Activated T-cell treated with anti-CD3 and anti-CD28 coated beads, Interleukin-2, amount 50 U/mL, for 4 hours (primary cell): ENCODE data around the gene ACVR2B. TPM values are rescaled to one million over a fixed set of nuclear protein-coding genes. Genes with fewer than 3 reads are reported as not detected.

Experiments
- ATAC-seq, 2 donors: fragments of 200-7000 bp; cut with Tn5 transposase; one replicate each; pipeline ENCODE4 v1.10.0; 2021
- DNase-seq: peaks from one replicate; pipeline ENCODE4 v3.0.0-alpha.2; 2020
- H3K27me3 Mint-ChIP-seq: one replicate; pipeline ENCODE4 v1.8.0; 2021; ENCODE audit warnings: low read depth, mixed read lengths
- H3K36me3 Mint-ChIP-seq: one replicate; pipeline ENCODE4 v1.8.0; 2022; ENCODE audit warnings: mixed read lengths; ENCODE audit not compliant: insufficient read depth
- H3K4me1 Mint-ChIP-seq: one replicate; pipeline ENCODE4 v1.8.0; 2021; ENCODE audit warnings: low read depth, mixed read lengths
- H3K4me3 Mint-ChIP-seq: one replicate; pipeline ENCODE4 v1.8.0; 2021; ENCODE audit warnings: mild to moderate bottlenecking, moderate library complexity, mixed read lengths
- H3K9me3 Mint-ChIP-seq: one replicate; pipeline ENCODE4 v1.8.0; 2021; ENCODE audit warnings: mixed read lengths
- total RNA-seq, 3 donors: library from RNA; stranded (reverse); gene quantifications; one replicate each; pipeline ENCODE4 v1.2.1, GENCODE V29; 2021

The ACVR2B gene
- total RNA-seq, 3 donors from 2014 or later, result 4.5 to 5.5 (median 4.5) TPM

DNA sequence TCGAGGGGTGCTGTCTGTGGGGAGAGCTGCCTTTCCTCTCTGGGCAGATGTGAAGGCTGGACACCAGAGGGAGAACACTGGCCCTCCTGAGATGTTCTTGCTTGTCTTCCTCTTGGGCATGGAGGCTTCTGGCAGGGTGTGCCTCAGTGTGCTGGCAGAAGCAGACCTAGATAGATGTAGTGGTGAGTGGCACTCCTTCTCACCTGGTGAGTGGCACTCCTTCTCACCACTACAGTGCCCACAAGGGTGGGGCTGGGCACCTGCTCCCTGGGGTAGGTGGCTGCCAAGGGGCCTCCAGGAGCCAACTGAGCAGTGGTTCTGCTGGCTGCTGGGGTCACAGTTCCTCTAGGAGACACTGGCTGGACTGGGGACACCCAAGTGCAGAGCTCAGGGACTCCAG is 18.7 kb downstream of the ACVR2B start:
- ATAC-seq (no peak), DNase-seq (no peak)
- Mint-ChIP-seq H3K9me3 (peaks cover 24% of the 10 kb centered on the region), H3K4me1 (peaks cover 19% of the 10 kb centered on the region), H3K27me3 (no peaks in the 10 kb centered on the region), H3K4me3 (no peak overlapping the region), H3K36me3 (peaks cover 6% of the 10 kb centered on the region)

DNA sequence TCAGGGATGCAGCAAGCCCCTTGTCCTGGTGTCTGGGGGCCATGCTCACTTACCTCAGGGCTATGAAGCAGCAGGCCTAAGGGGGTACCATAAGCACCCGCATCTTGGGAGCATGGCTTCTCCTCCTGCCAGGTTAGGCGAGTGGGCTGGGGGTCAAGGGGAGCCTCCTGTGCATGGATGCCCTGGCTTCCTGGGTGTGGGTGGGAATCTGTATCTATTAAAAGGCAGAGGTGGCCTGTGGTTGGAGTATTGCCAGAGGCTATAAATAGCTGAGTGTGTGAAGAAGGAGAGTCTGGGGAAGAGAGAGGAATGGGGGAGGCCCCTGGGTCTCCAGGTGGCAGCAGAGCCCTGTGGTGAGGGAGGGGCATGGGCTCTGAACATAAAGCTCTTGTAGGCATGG is 19.5 kb downstream of the ACVR2B start:
- no peak for DNase-seq
- no peak overlapping the region for H3K4me3 Mint-ChIP-seq
- peaks cover 24% of the 10 kb centered on the region for H3K9me3 Mint-ChIP-seq
- peaks cover 6% of the 10 kb centered on the region for H3K36me3 Mint-ChIP-seq
- H3K27me3 Mint-ChIP-seq, result no peaks in the 10 kb centered on the region
- peaks cover 19% of the 10 kb centered on the region for H3K4me1 Mint-ChIP-seq
- no peak for ATAC-seq

DNA sequence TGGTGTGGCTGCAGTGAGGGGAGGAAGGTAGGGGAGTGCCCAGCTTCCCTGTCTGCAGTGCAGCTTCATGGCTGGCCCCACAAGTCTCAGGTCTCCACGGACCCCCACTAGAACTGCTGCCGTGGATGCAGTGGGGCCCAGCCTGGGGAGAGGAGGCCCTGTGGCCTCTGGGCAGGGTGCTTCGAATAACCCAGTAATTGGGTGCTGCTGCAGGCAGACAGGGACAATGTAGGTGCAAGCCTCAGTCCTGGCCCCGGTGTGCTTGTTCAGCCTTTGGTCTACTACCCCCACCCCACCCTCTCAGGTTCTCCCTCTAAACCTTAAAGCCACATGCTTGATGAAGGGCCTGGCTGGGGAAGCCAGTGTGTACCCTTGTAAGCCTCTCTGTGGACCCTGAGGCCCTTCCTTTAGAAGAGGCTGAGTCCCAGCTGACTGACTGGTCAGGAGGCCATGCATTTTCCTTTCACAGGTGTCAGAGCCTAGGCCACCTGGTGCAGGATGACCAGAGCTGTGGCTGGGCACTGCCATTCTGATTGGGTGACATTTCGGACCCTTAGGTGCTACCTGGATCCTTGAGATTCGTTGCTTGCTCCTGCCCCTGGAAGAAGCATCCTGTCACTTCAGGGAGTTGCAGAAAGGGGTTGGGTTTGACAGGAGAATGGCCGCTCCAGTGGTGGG is 21.4 kb downstream of the ACVR2B start:
- peaks cover 8% of the 10 kb centered on the region for H3K9me3 Mint-ChIP-seq
- no peaks in the 10 kb centered on the region for H3K27me3 Mint-ChIP-seq
- H3K4me1 Mint-ChIP-seq, result peaks cover 19% of the 10 kb centered on the region
- no peak overlapping the region for H3K4me3 Mint-ChIP-seq
- ATAC-seq (no peak), DNase-seq (no peak)
- H3K36me3 Mint-ChIP-seq, result peaks cover 3% of the 10 kb centered on the region

DNA sequence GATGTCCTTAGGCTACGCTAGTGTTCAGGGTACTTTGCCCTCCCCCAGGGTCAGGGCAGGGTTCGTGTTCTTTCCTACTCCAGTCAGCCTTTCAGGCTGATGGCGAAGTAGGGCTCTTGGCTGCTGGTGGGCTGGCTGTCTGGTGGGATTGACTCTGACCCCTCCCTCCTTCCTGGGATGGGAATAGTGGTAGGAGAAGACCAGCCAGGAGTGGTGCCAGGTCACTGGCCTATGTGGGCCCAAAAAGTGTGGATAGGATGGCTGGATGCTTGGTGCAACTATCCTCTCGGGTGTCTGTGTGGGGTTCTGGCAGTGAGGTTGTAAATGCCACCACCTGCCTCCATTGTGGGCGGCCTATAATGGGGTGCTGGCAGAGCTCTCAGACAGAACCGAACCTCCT is 22.0 kb downstream of the ACVR2B start:
- Mint-ChIP-seq H3K36me3 (peaks cover 3% of the 10 kb centered on the region), H3K27me3 (no peaks in the 10 kb centered on the region), H3K4me1 (peaks cover 19% of the 10 kb centered on the region), H3K4me3 (no peak overlapping the region), H3K9me3 (peaks cover 1% of the 10 kb centered on the region)
- DNase-seq (no peak), ATAC-seq (no peak)

DNA sequence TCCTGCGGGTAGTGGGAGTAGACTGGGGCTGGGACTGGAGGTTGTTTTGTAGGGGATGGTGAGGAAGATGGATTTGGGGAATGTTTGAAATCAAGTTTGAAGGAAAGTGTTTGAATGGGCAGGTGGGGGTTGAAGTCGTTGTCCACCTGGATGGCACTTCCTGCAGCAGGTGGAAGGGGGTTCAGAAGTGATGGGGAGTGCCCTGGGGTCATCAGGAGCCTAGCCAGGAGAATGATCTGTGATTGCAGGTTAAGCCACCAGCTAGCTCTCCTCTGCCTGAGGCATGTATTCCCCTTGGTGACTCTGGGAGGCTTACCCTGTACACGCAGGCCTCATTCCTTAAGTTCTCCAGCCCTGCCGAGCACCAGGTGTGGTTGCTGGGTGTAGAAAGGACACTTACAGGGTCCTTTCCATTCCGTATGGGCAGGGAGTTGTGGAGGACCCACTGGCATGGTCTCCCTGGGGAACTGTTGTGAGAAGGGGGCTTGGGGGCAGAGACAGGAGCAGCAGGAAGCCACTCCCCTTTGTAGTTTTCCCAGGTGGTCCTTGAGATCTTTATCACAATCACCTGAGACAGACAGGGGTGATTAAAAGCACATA is 22.6 kb downstream of the ACVR2B start:
- peaks cover 18% of the 10 kb centered on the region for H3K4me1 Mint-ChIP-seq
- H3K27me3 Mint-ChIP-seq, result no peaks in the 10 kb centered on the region
- peaks cover 5% of the 10 kb centered on the region for H3K36me3 Mint-ChIP-seq

DNA sequence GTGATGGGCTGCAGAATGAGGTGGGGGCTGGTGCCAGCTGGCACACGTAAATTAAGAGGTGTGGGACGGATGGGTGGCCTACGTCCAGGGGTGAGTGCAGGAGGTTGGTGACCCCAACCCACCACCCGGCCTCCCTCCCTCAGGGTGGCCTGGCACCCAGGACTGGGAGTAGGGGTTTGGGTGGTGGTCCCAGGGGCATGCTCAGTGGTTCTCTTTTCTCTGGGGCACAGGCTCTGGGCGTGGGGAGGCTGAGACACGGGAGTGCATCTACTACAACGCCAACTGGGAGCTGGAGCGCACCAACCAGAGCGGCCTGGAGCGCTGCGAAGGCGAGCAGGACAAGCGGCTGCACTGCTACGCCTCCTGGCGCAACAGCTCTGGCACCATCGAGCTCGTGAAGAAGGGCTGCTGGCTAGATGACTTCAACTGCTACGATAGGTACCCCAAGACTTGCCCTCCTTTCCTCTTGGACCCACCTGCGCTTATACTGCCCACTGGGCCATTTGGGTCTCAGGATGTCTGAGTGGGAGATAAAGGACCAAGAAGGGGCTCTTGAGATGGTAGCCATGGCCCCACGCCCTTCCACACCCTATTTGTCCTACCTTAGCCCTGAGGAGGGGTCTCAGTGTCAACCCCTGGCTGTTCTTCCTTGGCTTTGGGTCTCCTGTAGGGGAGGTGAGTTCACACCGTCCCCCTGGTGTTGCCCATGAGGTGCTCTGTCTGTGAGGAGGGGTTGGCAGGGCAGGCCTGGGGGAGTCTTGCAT is 23.5 kb downstream of the ACVR2B start:
- ATAC-seq, result no peak
- Mint-ChIP-seq H3K36me3 (peaks cover 9% of the 10 kb centered on the region), H3K4me1 (peaks cover 14% of the 10 kb centered on the region), H3K27me3 (no peaks in the 10 kb centered on the region), H3K4me3 (no peak overlapping the region), H3K9me3 (no peaks in the 10 kb centered on the region)
- no peak for DNase-seq

More for the DNA sequence above, 22.6 kb downstream of the ACVR2B start:
- Mint-ChIP-seq H3K4me3 (no peak overlapping the region), H3K9me3 (no peaks in the 10 kb centered on the region)
- DNase-seq (no peak), ATAC-seq (no peak)

DNA sequence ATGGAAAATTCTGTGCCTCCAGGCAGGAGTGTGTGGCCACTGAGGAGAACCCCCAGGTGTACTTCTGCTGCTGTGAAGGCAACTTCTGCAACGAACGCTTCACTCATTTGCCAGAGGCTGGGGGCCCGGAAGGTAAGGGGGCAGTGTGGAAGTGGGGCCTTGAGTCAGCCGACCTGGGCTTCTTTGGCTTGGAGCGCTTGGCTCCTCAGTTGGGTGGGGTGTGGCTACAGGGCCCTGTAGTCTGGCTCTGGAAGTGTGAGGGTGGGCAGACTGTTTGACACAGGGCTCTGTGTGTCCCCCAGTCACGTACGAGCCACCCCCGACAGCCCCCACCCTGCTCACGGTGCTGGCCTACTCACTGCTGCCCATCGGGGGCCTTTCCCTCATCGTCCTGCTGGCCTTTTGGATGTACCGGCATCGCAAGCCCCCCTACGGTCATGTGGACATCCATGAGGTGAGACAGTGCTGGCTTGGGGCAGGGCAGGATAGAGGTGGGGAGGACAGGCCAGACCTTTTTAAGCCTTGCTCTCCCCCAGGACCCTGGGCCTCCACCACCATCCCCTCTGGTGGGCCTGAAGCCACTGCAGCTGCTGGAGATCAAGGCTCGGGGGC is 24.3 kb downstream of the ACVR2B start:
- Mint-ChIP-seq H3K4me3 (no peak overlapping the region), H3K9me3 (no peaks in the 10 kb centered on the region), H3K36me3 (peaks cover 12% of the 10 kb centered on the region), H3K4me1 (peaks cover 11% of the 10 kb centered on the region), H3K27me3 (no peaks in the 10 kb centered on the region)
- ATAC-seq, result no peak
- DNase-seq, result no peak

DNA sequence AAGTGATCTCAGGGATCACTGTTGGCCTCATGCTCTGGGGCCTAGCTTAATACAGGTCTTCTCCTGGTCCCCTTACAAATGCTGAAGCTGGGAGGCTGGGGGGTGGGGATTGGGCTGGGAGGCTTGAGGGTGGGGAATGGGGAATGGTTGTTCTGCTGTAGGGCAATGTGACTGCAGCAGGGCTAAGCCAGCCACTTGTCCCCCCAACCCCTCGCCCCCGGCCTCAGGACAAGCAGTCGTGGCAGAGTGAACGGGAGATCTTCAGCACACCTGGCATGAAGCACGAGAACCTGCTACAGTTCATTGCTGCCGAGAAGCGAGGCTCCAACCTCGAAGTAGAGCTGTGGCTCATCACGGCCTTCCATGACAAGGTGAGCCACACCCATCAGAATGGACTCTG is 25.2 kb downstream of the ACVR2B start:
- no peaks in the 10 kb centered on the region for H3K9me3 Mint-ChIP-seq
- H3K4me3 Mint-ChIP-seq, result no peak overlapping the region
- peaks cover 19% of the 10 kb centered on the region for H3K36me3 Mint-ChIP-seq
- DNase-seq (no peak), ATAC-seq (no peak)
- no peaks in the 10 kb centered on the region for H3K27me3 Mint-ChIP-seq
- peaks cover 7% of the 10 kb centered on the region for H3K4me1 Mint-ChIP-seq

DNA sequence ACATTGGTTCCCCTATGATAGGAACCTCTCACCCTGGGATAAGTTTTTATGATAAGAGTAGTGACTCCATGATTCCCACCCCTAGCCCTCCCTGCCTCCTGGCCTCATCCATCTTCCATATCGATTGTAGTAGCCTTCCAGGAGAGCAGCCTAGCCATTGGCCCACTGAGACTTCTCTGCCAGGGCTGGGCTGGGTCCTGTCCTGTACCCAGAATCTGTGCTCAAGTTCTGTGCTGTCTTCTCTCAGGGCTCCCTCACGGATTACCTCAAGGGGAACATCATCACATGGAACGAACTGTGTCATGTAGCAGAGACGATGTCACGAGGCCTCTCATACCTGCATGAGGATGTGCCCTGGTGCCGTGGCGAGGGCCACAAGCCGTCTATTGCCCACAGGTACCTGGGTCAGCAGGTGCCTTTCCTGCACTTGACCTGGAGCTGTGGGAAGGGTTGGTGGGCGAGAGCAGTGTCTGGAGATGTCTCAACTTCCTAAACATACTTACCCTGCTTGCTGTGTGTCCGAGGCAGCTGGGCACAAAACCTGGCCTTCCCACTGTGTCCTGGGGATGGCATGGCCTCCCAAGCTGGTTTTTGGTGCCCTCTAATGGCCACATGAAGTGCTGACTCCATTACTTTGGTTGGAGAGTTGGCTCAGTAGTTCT is 25.9 kb downstream of the ACVR2B start:
- no peaks in the 10 kb centered on the region for H3K27me3 Mint-ChIP-seq
- H3K9me3 Mint-ChIP-seq, result no peaks in the 10 kb centered on the region
- peaks cover 4% of the 10 kb centered on the region for H3K4me1 Mint-ChIP-seq
- ATAC-seq (peak; percentile 64 to 71), DNase-seq (peak; percentile 23)
- no peak overlapping the region for H3K4me3 Mint-ChIP-seq
- peaks cover 20% of the 10 kb centered on the region for H3K36me3 Mint-ChIP-seq

DNA sequence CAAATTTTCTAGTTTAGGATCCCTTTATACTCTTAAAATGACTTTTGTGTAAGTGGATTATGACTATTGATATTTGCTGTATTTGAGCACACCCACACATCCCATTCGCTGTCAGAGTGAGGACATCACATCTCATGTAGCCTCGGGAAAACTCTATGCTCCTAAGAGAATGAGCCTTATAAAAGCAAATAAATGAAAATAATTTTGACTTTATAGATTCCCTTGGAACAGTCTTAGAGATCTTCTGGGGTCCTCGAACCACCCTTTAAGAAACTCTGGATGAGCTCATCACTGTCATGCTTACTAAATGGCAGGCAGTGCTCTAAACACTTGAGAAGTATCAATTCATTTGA is 26.4 kb downstream of the ACVR2B start:
- peaks cover 2% of the 10 kb centered on the region for H3K4me1 Mint-ChIP-seq
- DNase-seq (no peak), ATAC-seq (no peak)
- peaks cover 20% of the 10 kb centered on the region for H3K36me3 Mint-ChIP-seq
- no peaks in the 10 kb centered on the region for H3K9me3 Mint-ChIP-seq
- H3K27me3 Mint-ChIP-seq, result no peaks in the 10 kb centered on the region
- H3K4me3 Mint-ChIP-seq, result no peak overlapping the region

DNA sequence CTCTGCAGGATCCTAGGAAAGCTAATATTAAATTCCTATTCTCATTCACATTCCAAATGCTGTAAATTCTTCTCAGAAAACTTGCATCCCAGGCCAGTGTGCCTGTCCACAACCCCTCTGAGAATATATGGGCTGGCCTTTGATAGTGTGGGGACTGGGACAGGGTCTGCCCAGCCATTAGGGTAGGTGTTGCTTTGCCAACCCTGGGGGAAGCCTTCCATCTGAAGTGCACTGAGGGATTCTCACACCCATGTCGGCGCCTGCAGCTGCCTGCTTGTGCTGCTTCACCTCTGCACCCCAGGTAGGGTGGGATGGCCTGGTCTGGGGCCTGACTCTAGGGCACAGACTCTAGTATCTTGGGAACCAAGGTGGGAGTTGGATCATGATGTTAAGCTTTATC is 27.2 kb downstream of the ACVR2B start:
- no peaks in the 10 kb centered on the region for H3K27me3 Mint-ChIP-seq
- H3K9me3 Mint-ChIP-seq, result no peaks in the 10 kb centered on the region
- peaks cover 2% of the 10 kb centered on the region for H3K4me1 Mint-ChIP-seq
- DNase-seq, result no peak
- H3K4me3 Mint-ChIP-seq, result no peak overlapping the region
- no peak for ATAC-seq
- H3K36me3 Mint-ChIP-seq, result peaks cover 20% of the 10 kb centered on the region

DNA sequence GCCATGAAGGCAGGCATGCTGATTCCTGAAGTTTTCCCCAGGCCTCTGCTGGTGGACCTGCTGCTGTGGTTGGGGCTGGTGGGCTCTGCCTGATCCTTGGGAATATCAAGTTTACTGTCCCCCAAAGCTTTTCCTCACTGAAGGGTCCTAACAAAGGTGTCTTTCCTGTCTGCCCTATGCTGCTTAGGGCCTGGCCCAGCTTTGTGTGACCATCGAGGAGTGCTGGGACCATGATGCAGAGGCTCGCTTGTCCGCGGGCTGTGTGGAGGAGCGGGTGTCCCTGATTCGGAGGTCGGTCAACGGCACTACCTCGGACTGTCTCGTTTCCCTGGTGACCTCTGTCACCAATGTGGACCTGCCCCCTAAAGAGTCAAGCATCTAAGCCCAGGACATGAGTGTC is 29.3 kb downstream of the ACVR2B start:
- no peak for DNase-seq

DNA sequence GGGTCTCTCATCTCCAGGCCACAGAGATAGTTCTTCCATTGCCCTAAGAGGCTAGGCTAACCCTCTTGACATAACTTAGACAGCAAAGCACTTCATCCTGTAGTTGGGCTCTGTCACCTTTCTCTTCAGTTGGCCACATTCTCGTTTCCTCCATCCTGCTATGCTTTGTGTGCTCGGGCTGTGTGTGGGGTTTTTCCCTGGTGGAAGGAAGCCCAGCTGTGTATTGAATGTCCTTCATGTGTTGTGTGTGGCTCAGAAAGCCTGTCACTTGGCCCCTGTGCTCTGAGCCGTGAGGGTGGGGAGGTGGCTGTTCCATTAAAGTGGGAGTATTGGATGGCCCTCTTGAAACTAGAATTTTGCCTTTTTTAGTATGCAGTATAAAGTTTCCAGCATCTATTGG is 33.6 kb downstream of the ACVR2B start:
- Mint-ChIP-seq H3K9me3 (no peaks in the 10 kb centered on the region), H3K27me3 (no peaks in the 10 kb centered on the region)

More for the DNA sequence above, 29.3 kb downstream of the ACVR2B start:
- H3K4me3 Mint-ChIP-seq, result no peak overlapping the region
- H3K36me3 Mint-ChIP-seq, result peaks cover 20% of the 10 kb centered on the region
- no peaks in the 10 kb centered on the region for H3K27me3 Mint-ChIP-seq
- no peaks in the 10 kb centered on the region for H3K9me3 Mint-ChIP-seq
- no peaks in the 10 kb centered on the region for H3K4me1 Mint-ChIP-seq
- no peak for ATAC-seq

DNA sequence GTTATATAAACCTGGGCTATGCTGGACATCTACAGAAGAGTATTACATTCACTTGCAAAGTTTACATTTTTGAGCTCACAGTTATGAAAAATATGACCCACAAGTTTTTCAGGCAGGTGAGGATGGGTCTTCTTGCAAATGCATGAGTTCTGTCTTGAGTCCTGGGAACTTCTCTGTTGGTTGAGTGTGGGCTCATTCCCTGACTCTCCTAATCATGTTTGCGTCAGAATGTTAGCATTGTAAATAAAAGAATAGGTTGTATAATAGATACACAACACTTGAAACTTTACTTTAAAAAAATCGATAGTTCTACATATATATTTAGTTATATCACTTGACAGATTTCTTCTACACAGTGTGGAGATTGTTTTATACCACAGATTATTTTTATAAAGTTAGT is 35.3 kb downstream of the ACVR2B start:
- no peaks in the 10 kb centered on the region for H3K27me3 Mint-ChIP-seq
- H3K4me3 Mint-ChIP-seq, result no peak overlapping the region
- no peak for ATAC-seq
- peaks cover 1% of the 10 kb centered on the region for H3K36me3 Mint-ChIP-seq
- H3K4me1 Mint-ChIP-seq, result no peaks in the 10 kb centered on the region
- H3K9me3 Mint-ChIP-seq, result no peaks in the 10 kb centered on the region
- DNase-seq, result no peak

More for the DNA sequence above, 33.6 kb downstream of the ACVR2B start:
- peaks cover 10% of the 10 kb centered on the region for H3K36me3 Mint-ChIP-seq
- H3K4me1 Mint-ChIP-seq, result no peaks in the 10 kb centered on the region
- no peak overlapping the region for H3K4me3 Mint-ChIP-seq
- no peak for ATAC-seq
- no peak for DNase-seq
